AG04450 (cell line): Measurements from ENCODE around the gene CACNA2D2. TPM values are rescaled to one million over a fixed set of nuclear protein-coding genes. Genes with fewer than 3 reads are reported as not detected.

Source experiments
- CTCF ChIA-PET: fragments of 300-600, 350-600 bp; formaldehyde crosslinking; extraction: SDS; loops from one replicate; lab custom pipeline; 2022; ENCODE audit warnings: antibody characterized with exemption, inconsistent platforms; lab: Charles Lee
- POLR2A ChIA-PET: fragments of 350-600 bp; formaldehyde crosslinking; extraction: SDS; loops from one replicate; lab custom pipeline; 2021; ENCODE audit warnings: antibody characterized with exemption, inconsistent platforms; lab: Yijun Ruan, JAX
- DNase-seq: peaks from one replicate; pipeline ENCODE4 v3.0.0-alpha.2; 2011; ENCODE audit warnings: low read depth, low spot score
- H3K27ac ChIP-seq: one replicate; pipeline ENCODE4 v1.5.1; 2012; ENCODE audit warnings: low read depth, low read length, control low read depth
- H3K27me3 ChIP-seq: one replicate; pipeline ENCODE4 v1.6.0; 2012; ENCODE audit warnings: low read length; ENCODE audit not compliant: control insufficient read depth, insufficient read depth
- H3K4me3 ChIP-seq: 2 replicates; pipeline ENCODE4 v1.5.1; 2011; ENCODE audit warnings: mild to moderate bottlenecking, low read depth, low read length, control low read depth
- H3K9me3 ChIP-seq: 2 replicates; pipeline ENCODE4 v1.5.1; 2012; ENCODE audit warnings: low read length; ENCODE audit not compliant: control insufficient read depth, insufficient read depth
- CTCF ChIP-seq: IDR thresholded peaks from 2 replicates; pipeline ENCODE4 v1.5.1; 2011; ENCODE audit warnings: low read depth, low read length, control low read depth, inconsistent platforms
- polyA plus RNA-seq: library from polyadenylated mRNA; depleted of rRNA; stranded (reverse); fragments of >200 nt; gene quantifications from 2 replicates; pipeline ENCODE4 v1.2.3, GENCODE V29; 2011

Gene CACNA2D2
- polyA plus RNA-seq, 1 experiment, result 0.09 TPM

- no peak for TF ChIP-seq CTCF
- Histone ChIP-seq H3K27ac (no peak overlapping the region), H3K9me3 (no peaks in the 10 kb centered on the region; the same call in 1 of the 2 replicates), H3K4me3 (peak overlapping the region; percentile 87), H3K27me3 (no peaks in the 10 kb centered on the region)
- ChIA-PET POLR2A (interaction anchor here (0.6 to 2.2 kb wide), 3 partner anchors 9 to 43 kb away, joined by 5 to 22 read pairs (median 7); partner anchors contain the start of genes CYB561D2 and NPRL2), CTCF (no interaction called here)
- DNase-seq, result no peak
Observed at GRCh38 chr3:50327129-50327528, 176.3 kb downstream of the CACNA2D2 start.

- POLR2A ChIA-PET, result no interaction called here
- no peak for TF ChIP-seq CTCF
- Histone ChIP-seq H3K27ac (no peak overlapping the region), H3K4me3 (no peak overlapping the region), H3K9me3 (no peaks in the 10 kb centered on the region; the same call in 1 of the 2 replicates), H3K27me3 (no peaks in the 10 kb centered on the region)
- CTCF ChIA-PET, result interaction anchor here (0.8 kb wide), 1 partner anchor 70 kb away, joined by 3 read pairs; no protein-coding TSS in a partner anchor
- DNase-seq, result no peak
Observed at GRCh38 chr3:50326182-50326541, 177.3 kb downstream of the CACNA2D2 start.

DNA sequence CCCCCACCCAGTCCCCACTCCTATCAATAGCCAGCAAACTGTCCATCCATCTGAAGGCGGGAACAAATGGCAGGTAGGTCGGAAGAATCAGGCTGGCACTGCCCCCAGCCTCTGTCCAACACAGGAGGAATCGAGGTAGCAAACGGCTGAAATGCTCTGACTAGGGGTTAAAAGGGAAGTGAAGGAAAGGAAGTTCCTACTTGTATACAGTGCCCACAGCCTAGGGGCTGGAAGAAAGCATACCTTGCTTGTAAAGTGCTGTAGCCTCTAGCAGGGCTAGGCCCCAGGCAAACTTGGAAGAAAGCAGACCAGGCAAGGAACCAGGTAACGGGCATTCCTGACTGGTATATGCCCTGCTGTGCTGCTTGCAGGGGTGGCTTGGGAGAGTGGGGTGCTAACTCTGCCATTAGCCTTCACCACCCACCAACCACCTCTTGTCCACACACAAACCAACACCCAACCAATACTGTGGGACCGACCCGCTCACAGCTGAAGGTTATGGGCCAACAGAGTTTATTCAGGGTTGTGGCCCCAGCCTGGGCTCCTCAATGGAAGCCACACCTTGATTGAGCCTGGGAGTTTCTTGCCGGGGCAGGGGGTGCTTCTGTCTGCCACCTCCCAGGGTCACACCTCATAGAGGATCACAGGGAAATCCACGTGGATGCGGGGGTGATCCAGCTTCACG, 177.8 kb downstream of the CACNA2D2 start:
- ChIA-PET POLR2A (no interaction called here), CTCF (interaction anchor here (0.6 to 1.9 kb wide), 6 partner anchors 20 to 624 kb away, joined by 3 to 15 read pairs (median 8); partner anchors contain the start of genes HYAL3 and NAA80)
- H3K9me3 ChIP-seq, result no peaks in the 10 kb centered on the region; the same call in 1 of the 2 replicates
- DNase-seq, result no peak
- no peak overlapping the region for H3K27ac ChIP-seq
- H3K4me3 ChIP-seq, result no peak overlapping the region
- H3K27me3 ChIP-seq, result no peaks in the 10 kb centered on the region
- TF ChIP-seq CTCF, result no peak

GRCh38 chr3:50325113-50325480, 178.3 kb downstream of the CACNA2D2 start:
- Histone ChIP-seq H3K9me3 (no peaks in the 10 kb centered on the region; the same call in 1 of the 2 replicates), H3K27me3 (no peaks in the 10 kb centered on the region), H3K27ac (no peak overlapping the region), H3K4me3 (no peak overlapping the region)
- no peak for DNase-seq
- no peak for TF ChIP-seq CTCF
- ChIA-PET CTCF (interaction anchor here (0.6 to 1.9 kb wide), 11 partner anchors 9 to 625 kb away, joined by 3 to 15 read pairs (median 8); partner anchors contain the start of genes HYAL3 and NAA80), POLR2A (no interaction called here)
